ENCODE results near the gene POLE4. TPM values are rescaled to one million over a fixed set of nuclear protein-coding genes. Genes with fewer than 3 reads are reported as not detected.

POLE4 gene, protein sequence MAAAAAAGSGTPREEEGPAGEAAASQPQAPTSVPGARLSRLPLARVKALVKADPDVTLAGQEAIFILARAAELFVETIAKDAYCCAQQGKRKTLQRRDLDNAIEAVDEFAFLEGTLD
- total RNA-seq (2014; rRNA removed; shearing (Covaris generic); ENCODE audit: low replicate concordance): 66.6 and 68.5 TPM in 2 replicates

GRCh38 chr2:74958274-74959105 lies at the start of gene POLE4:
POLE4 (plus strand) TSS chr2:74958643; CDS start chr2:74958680, 37 bp downstream.
- DNase-seq (ENCODE audit: low read depth): peak; percentile 92
- in situ Hi-C loops (cut with HindIII; ENCODE audit: low pct_unique_long_range_greater_than_20kb, low sequenced_read_pairs): no loop called here

- no peak for DNase-seq (ENCODE audit: low read depth)
- in situ Hi-C loops (cut with HindIII; ENCODE audit: low pct_unique_long_range_greater_than_20kb, low sequenced_read_pairs): no loop called here
Observed at GRCh38 chr2:74908748-74909444, 49.5 kb upstream of the POLE4 start.

GRCh38 chr2:74910245-74910644 lies 48.2 kb upstream of the POLE4 start:
- in situ Hi-C loops (cut with HindIII; ENCODE audit: low pct_unique_long_range_greater_than_20kb, low sequenced_read_pairs): no loop called here
- no peak for DNase-seq (ENCODE audit: low read depth)

DNA sequence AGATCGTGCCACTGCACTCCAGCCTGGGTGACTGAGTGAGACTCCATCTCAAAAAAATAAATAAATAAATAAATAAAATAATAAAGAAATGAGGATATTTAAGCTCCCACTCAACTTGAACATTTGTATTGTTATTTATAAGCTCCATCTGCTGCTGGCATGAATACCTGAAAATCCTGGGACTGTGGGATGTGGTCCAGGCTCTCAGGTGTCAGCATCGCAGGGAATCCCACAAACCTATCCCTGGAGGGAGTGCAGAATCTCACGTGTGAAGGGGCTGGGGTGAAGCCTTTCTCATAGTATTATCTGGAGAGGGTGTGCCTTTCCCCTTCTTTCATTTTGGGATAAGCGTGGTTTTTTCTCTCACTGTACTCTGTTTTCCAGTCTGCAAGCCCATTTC lies 47.4 kb upstream of the POLE4 start:
- in situ Hi-C loops (cut with HindIII; ENCODE audit: low pct_unique_long_range_greater_than_20kb, low sequenced_read_pairs): no loop called here
- DNase-seq (ENCODE audit: low read depth): no peak

- in situ Hi-C loops (cut with HindIII; ENCODE audit: low pct_unique_long_range_greater_than_20kb, low sequenced_read_pairs): no loop called here
- DNase-seq (ENCODE audit: low read depth): no peak
Observed at GRCh38 chr2:74915743-74916142, 42.7 kb upstream of the POLE4 start.

GRCh38 chr2:74916394-74916793 lies 42.0 kb upstream of the POLE4 start:
- in situ Hi-C loops (cut with HindIII; ENCODE audit: low pct_unique_long_range_greater_than_20kb, low sequenced_read_pairs): no loop called here

GRCh38 chr2:74917702-74918619 lies 40.5 kb upstream of the POLE4 start:
- in situ Hi-C loops (cut with HindIII; ENCODE audit: low pct_unique_long_range_greater_than_20kb, low sequenced_read_pairs): no loop called here
- peak; percentile 88 for DNase-seq (ENCODE audit: low read depth)

More at GRCh38 chr2:74916394-74916793, 42.0 kb upstream of the POLE4 start:
- no peak for DNase-seq (ENCODE audit: low read depth)

- in situ Hi-C loops (cut with HindIII; ENCODE audit: low pct_unique_long_range_greater_than_20kb, low sequenced_read_pairs): no loop called here
- peak; percentile 71 for DNase-seq (ENCODE audit: low read depth)
Observed at GRCh38 chr2:74919827-74920226, 38.6 kb upstream of the POLE4 start.

DNA sequence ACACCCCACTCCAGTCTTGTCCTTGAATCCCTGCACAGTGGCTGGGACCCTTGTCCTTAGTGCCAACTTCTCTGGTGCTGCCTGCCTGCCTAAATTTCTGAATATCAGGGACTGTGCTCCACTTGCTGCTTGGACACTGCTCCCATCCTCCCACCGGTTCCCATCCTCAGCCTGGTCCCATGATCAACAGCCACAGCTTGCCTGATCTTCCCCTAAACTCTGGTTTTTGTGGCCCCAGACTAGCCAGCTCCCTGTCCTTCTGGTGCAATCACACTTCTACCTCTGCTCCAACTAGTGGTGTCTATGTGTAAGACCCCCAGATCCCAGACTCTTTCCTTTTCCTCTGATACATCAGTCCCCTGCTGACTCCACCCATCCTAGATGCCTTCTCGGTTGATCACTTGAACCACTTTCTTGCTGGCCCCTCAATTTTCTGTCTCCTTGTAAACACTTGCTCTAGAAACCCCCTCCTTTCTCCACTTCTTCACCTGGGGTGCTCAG lies 37.2 kb upstream of the POLE4 start:
- in situ Hi-C loops (cut with HindIII; ENCODE audit: low pct_unique_long_range_greater_than_20kb, low sequenced_read_pairs): no loop called here
- no peak for DNase-seq (ENCODE audit: low read depth)

DNA sequence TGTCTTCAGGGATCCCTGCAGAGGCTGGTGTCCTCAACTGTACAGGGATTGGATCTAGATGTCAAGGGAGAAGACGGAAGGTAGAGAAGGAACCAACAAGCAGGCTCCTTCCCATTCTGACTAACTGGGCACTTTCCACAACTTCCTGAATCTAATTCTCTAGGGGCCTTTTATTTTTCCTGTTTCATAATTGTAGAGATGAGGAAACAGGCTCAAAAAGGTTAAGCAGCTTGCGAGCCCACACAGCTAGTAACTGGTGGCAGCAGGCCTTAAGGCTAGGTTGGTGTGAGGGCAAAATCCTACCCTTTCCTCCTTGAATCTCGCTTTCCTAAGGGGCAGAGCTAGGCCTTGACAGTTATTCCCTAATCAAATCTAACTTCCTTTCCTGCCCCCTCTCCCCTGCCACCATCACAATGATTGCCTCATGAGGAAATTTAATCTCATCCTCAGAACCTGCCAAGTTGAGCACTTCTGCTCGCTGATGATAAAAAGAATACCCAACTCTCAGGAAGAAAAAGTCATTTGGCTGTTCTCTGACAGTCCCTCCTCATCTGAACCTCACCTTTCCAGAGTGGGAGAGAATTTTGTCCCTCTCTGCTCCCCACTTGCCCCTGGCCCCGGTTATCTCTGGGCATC lies 35.7 kb upstream of the POLE4 start:
- in situ Hi-C loops (cut with HindIII; ENCODE audit: low pct_unique_long_range_greater_than_20kb, low sequenced_read_pairs): no loop called here
- DNase-seq (ENCODE audit: low read depth): no peak

GRCh38 chr2:74924463-74925265 lies 33.8 kb upstream of the POLE4 start:
- DNase-seq (ENCODE audit: low read depth): no peak
- in situ Hi-C loops (cut with HindIII; ENCODE audit: low pct_unique_long_range_greater_than_20kb, low sequenced_read_pairs): no loop called here

- DNase-seq (ENCODE audit: low read depth): no peak
- in situ Hi-C loops (cut with HindIII; ENCODE audit: low pct_unique_long_range_greater_than_20kb, low sequenced_read_pairs): no loop called here
Observed at GRCh38 chr2:74925361-74925786, 33.1 kb upstream of the POLE4 start.

DNA sequence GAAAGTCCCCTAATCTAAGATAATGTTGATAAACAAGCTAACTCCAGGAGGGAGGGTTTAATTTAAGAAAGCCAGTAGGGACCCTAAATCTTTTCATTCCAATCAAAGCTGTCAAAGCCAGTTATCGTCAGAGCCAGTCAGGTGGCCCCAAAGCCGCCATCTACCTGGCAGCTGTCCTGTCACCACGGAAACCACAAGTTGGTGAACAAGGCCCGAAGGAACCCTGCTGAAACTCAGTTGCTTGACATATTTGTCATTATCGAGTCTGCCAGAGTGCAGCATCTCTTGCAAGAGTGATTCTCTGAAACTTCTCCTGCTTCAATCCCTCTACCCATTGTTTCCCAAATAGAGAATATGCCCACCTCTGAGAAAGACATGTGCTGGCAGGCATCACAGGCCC lies 30.8 kb upstream of the POLE4 start:
- in situ Hi-C loops (cut with HindIII; ENCODE audit: low pct_unique_long_range_greater_than_20kb, low sequenced_read_pairs): no loop called here
- DNase-seq (ENCODE audit: low read depth): no peak

GRCh38 chr2:74930811-74931486 lies 27.5 kb upstream of the POLE4 start:
- in situ Hi-C loops (cut with HindIII; ENCODE audit: low pct_unique_long_range_greater_than_20kb, low sequenced_read_pairs): no loop called here

GRCh38 chr2:74931940-74932339 lies 26.5 kb upstream of the POLE4 start:
- in situ Hi-C loops (cut with HindIII; ENCODE audit: low pct_unique_long_range_greater_than_20kb, low sequenced_read_pairs): no loop called here

More at GRCh38 chr2:74930811-74931486, 27.5 kb upstream of the POLE4 start:
- DNase-seq (ENCODE audit: low read depth): no peak

GRCh38 chr2:74935975-74936391 lies 22.5 kb upstream of the POLE4 start:
- DNase-seq (ENCODE audit: low read depth): peak; percentile 78
- in situ Hi-C loops (cut with HindIII; ENCODE audit: low pct_unique_long_range_greater_than_20kb, low sequenced_read_pairs): no loop called here

More at GRCh38 chr2:74931940-74932339, 26.5 kb upstream of the POLE4 start:
- DNase-seq (ENCODE audit: low read depth): no peak
